Erythroblast (primary cell): Measurements from ENCODE around the gene NDUFAF8.

Experiments used
- DNase-seq, 2 experiments: peaks; one replicate each; lab custom pipeline; 2025; lab: John Stamatoyannopoulos, UW
- GATA1 ChIP-seq: IDR thresholded peaks from 2 replicates; pipeline ENCODE4 v1.6.1; 2011; ENCODE audit warnings: low read depth, mild to moderate bottlenecking, control low read depth, low read length, moderate library complexity
- POLR2A ChIP-seq: IDR thresholded peaks from 2 replicates; pipeline ENCODE4 v1.6.1; 2011; ENCODE audit warnings: mild to moderate bottlenecking, low read length

NDUFAF8 gene

DNA sequence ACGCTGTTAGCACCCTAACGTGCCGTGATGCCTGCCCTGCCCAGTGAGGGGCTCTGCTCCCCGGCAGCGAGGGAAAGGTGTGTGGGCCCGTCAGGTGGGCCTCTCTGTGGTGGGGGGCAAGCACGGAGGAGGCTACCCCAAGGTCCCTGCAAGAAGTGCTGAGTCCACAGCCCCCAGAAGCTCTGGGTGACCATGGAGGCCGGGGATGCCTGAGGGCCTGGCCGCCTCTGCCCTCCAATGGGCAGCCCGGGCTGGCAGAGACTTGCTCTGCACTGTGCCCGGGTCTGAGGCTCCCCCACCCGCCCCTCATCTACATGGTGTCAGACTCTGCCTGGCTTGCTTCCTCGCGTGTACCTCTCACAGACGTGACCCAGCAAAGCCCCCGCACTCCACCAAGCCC, 43.8 kb downstream of the NDUFAF8 start:
- no peak for DNase-seq
- TF ChIP-seq POLR2A (no peak), GATA1 (no peak)

DNA sequence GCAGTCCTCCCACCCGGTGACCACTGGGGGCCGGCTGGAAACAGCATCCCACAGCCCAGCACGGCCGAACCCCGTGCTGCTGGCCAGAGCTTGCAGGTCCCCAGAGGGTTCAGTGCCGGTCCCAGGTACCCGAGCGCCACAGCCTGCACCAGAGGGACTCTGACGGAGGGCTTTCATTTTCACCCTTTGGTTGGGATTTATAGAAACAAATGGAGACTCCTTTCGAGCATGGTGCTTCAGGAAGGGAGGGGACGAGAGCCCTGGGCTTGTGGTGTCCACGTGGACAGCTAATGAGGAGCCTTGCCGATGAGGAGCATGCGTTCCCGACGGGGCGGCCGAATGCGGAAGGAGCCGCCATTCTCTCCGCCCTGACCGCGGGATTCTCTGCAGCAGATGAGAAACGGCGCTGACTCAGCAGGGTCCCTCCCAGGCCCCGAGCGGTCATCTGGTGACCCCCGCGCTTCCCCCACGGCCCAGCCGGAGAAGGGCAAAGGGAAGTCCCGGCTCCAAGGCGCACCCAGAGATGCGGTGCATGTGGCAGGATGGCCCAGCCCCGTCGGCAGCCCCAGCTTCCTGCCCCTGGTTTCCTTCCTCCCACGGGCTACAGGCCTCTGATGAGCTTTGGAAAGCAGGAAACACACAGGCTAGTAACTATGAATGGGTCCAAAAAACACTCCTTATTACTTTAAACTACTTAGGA, 46.2 kb downstream of the NDUFAF8 start:
- no peak for TF ChIP-seq GATA1
- DNase-seq: peak; percentile 41 to 44

DNA sequence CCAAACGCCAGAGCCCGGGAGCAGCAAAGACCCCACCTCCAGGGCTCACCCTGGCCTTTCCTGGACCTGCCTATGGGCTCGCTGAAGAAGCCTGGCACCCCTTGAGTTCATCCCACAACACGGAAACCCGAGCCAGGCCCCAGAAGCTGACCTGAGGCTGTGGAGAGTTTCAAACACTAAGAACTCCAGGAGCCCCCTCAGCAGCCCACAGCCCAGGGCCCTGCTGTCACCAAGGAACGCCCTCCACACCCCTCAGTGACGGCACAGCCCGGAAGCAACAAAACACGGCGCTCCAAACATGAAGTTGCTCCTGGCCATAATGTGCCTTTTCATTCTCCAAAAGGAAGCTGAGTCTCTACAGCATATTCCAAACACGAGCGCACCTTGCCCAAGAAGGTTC, 46.8 kb downstream of the NDUFAF8 start:
- DNase-seq: no peak
- no peak for TF ChIP-seq GATA1
- TF ChIP-seq POLR2A: no peak

DNA sequence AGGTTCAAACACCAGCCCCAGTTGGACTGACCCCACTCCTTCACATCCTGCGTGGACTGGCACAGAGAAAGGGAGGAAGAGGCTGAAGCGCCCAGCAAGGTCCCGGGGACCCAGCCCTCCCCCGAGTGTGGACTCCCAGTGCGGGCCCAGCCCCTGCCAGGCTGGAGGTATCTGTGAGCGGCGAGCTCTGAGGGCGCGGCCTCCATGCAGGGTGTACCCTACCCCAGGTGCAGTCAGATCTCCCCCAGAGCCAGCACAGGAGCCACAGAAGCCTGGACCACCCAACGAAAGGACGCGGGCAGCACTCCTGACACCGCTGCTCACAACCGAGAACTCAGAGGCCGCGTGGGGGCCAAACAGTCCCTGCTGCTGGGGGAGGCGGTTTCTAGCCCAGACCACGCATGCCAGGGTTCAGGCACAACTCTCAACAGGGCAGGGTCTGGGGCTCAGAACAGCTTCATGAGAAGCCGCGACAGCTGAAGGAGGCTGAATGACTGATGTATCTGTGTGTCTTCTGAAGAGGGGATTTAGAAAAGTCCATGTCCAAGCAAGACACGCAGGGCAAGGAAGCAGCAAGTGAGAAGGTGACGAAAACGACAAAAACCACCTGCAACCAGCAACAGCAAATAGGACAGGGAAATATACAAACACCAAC, 47.5 kb downstream of the NDUFAF8 start:
- no peak for DNase-seq
- TF ChIP-seq POLR2A: no peak
- TF ChIP-seq GATA1: no peak

DNA sequence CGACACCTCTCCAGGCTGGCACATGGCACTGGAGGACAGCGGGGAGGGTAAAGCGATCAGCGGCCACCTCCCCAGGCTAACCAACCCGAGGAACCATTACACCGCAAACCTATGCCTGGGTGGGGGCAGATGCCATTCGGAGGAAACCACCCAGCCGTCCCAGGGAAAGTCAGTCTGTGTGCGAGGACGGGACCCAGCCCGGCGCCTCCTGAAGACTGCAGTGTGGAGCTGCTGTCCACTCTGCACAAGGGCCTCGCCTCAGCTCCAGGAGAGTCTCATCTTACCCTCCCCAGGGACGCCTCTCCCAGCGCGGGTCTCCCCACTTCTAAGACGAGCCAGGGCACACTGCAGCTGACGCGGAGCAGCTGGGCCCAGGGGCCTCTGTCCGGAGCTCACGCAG, 48.0 kb downstream of the NDUFAF8 start:
- TF ChIP-seq POLR2A (no peak), GATA1 (no peak)
- no peak for DNase-seq

DNA sequence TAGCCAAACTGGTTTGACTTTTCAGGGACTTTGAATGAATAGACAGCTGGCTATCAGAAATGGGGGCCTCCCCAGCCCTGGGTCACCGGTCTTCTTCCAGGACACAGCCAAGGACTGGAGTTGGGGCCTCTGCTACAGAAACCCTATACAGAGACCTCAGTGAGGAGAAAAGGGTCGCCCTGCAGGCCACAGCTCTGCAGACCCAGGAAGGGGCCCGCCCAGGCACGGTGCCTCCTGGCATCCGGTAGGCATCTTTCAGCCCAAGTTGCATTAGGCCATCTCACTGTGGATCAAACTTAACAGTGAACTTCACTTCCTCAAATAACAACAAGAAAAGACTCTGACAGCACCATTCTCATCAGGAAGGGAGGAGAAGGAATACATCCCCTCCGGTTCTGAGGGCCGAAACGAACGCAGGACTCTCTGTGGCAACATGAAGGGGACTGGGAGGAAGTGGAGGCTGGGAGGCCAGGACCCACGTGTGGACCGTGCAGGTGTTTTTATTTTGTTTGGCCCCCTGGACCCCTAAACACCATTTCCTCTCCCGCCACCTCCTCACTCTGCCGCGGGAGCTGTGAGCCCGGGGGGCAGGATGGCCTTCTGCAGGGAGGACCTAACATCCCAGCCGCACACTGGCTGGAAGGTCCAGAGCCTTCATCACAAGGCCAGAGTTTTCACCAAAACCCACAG, 48.8 kb downstream of the NDUFAF8 start:
- no peak for DNase-seq
- TF ChIP-seq GATA1 (no peak), POLR2A (no peak)

DNA sequence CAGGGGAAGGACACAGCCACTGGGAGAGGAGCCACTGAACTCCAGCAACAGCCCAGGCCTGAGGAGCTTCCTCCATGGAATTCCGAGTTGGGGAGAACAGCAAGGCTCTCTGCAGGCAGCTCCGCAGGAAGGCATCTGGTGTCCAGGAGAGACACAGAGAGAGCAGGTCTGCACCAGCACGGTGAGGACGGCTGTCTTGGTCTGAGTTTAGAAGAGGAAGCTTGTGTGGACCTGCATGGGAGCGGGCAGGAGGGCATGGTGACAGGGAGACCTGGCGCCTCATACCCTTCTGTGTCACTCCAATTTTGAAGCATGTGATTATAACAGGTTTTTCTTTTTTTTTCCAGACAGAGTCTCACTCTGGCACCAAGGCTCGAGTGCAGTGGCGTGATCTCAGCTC, 49.6 kb downstream of the NDUFAF8 start:
- DNase-seq: no peak

DNA sequence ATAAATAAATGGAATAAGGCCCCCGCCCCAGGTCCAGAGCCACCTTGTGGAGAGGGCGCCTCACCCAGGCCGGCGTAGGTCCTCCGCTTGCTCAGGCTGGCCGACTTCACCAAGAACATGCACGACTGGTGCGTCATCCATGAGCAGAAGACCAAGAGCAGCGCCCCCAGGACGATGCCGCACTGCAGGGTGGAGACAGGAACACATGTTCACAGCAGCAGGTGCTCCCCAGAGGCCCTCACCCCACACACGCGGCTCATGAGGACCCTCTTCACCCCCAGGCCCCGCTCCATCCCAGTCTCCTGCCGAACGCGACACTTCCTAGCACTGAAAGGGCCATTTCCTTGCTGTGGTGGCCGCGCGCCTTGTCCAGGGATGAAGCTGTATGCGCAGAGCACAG, 50.5 kb downstream of the NDUFAF8 start:
- TF ChIP-seq POLR2A (no peak), GATA1 (no peak)
- DNase-seq: no peak

More for the DNA sequence above, 49.6 kb downstream of the NDUFAF8 start:
- TF ChIP-seq GATA1 (no peak), POLR2A (no peak)

DNA sequence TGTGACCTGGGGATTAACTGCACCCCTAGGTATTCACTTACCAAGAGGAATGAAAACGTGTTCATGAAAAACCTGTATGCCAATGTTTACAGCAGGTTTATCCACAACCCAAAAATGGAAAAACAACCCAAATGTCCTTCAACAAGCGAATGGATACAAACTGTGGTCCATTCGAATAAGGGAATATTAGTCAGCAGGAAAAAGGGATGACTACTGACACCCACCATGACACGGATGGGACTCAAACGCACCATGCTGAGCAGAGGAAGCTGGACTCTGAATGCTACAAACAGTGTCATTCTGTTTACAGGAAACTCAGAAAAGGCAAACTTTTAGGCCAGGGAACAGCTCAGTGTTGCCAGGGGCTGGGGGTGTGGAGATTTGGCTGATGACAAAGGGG, 51.1 kb downstream of the NDUFAF8 start:
- TF ChIP-seq GATA1: no peak
- TF ChIP-seq POLR2A: no peak
- no peak for DNase-seq
